NCI-H2171 (cell line): ENCODE measurements around the gene RSBN1L.
"Not testable (repeated sequence)": the region's sequence is repeated elsewhere in the genome, so short reads cannot be mapped to it uniquely, and the experiment has no call there.

ENCODE experiments used
- DNase-seq: peaks from one replicate; lab custom pipeline; 2025; lab: John Stamatoyannopoulos, UW

The RSBN1L gene

DNA sequence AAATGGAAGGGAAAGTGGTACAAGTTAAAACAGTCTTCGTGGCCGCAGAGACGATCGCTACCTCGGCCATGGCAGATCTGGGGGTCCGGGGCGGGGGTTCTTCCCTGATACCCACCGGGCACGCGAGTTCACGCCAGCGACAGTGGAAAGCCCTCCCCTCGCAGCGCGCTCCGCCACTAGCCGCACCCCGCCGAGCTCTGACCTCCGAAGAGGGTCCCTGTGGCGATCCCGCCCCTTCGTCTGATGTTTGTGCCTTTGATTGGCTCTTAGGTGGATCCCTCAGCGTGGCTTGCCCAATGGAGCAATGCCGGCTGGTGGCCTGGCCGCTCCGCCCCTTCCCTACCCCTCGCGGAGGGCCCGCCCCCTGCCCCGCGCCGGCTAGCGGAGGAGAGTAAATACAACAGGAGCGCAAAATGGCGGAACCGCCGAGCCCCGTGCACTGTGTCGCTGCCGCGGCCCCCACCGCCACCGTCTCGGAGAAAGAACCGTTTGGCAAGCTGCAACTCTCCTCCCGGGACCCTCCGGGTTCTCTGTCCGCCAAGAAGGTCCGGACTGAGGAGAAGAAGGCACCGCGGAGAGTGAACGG is at the start of gene RSBN1L:
Gene RSBN1L (plus strand): TSS at position 403 of the 586 bp plus-strand sequence. CDS start 11 bp downstream, at position 414.
- peak; percentile 96 for DNase-seq

DNA sequence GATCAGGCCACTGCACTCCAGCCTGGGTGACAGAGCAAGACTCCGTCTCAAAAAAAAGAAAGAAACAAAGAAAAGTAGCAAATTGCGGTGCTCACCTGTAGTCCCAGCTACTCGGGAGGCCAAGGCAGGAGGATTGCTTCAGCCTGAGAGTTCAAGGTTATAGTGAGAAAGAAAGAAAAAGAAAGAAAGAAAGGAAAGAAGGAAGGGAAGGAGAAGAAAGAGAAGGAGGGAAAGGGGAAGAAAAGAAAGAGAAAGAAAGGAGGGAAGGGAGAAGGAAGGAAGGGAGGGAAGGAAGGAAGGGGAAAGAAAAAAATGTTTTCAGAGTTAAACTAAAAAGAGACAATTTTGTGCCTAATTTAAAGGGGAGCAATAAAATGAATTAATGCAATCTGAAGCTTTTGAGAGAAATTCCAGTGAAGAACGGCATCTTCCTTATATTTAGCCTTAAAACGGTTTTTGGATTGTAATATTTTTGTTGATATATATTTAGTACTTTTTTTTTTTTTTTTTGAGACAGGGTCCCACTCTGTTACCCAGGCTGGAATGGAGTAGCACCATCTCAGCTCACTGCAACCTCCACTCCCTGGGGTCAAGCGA is 47.4 kb upstream of the RSBN1L start:
- no peak for DNase-seq

DNA sequence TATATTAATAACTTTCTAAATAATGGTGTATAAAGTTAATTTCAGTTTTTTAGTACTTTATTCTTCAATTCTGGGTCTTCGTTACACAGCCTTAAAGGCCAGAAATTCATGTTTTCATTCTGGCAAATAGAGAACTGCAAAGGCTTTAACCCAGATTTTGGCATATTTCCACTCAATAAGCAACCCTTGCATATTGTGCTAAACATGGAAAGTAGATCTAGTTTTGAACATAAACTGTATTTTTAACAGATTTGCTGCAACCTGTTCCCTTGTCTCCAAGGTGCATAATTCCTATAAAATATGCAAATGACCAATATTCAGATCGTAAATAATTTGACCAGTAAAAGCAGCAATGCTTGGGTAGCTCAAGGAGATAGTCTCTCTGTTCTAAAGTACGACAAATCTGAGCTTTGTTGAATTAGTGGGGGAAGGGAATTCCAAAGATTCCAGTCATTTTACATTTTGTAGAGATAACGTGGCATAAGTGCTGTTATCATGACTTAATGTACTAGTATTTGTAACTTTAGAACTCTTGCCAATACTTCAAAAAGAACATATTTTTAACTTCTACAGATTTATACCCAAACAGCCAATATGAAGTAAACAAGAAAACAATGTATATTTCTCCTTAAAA is 46.4 kb upstream of the RSBN1L start:
- no peak for DNase-seq

DNA sequence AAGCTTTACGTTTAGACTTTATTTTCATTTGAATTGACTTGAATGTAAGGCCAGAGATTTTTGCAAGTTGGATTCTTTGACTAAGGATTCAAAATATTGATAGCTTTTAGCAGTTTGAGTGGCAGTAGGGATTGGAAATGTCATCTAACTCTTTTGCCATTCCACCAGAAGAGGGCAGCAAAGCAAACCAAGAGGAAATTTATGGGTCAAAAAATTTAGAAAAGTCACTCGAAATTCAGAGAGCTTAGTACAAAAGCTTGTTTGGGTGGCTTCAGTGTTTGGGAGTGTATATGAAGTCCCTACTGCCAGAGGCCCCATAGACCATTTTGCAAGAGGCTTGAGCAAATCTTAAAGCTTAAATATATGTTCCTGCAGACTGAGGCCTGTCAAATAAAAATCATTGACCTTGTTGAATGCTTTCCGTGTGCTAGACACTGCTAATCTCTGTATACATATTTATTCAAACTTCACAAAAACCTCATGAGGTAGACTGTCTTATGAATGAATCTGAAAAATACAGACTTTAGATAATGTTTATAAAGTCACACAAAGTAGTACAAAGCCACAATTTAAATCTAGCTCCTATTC is 44.6 kb upstream of the RSBN1L start:
- DNase-seq: peak; percentile 25

DNA sequence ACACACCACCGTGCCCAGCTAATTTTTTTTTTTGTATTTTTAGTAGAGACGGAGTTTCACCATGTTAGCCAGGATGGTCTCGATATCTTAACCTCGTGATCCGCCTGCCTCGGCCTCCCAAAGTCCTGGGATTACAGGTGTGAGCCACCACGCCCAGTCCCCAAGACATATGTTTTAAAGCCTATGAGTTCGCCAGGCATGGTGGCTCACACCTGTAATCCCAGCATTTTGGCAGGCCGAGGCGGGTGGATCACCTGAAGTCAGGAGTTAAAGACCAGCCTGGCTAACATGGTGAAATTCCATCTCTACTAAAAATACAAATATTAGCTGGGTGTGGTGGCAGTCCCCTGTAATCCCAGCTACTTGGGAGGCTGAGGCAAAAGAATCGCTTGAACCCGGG is 43.4 kb upstream of the RSBN1L start:
- not testable (repeated sequence) for DNase-seq

DNA sequence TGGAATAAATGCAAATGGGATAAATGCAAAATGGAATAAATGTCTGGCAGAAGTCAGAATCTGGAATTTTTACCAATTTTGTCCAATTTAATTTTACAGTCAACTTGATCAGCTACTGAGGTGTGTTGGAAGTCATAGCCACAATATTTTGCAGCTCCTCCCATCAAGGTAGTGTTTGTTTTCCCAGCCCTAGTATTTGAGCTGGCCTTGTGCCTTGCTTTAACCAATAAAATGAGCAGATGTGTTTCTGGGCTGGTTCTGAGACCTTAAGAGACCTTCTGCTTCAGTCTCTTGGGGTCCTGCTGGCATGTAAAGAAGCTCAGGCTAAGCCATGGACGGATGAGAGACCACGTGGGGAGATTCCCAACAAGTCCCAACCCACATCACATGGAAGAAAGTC is 42.7 kb upstream of the RSBN1L start:
- DNase-seq: no peak

DNA sequence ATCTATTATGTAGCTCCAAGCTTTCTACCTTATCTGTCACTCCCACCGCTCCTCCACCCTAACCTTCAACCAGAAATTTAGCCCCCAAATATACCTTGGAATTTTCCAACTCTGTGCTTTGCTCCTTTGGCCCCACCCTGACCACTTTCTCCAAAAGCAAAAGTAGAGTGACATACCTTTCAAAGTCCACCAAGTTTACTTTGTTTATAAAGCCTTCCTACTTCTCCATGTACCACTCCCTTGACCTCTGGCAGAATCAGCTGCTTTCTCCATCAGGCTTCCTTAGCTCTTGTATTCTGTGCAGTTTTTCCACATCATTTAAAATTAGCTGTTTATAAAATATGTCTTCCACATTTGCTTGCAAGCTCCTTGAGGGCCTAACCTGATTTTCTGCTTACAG is 40.9 kb upstream of the RSBN1L start:
- DNase-seq: no peak

DNA sequence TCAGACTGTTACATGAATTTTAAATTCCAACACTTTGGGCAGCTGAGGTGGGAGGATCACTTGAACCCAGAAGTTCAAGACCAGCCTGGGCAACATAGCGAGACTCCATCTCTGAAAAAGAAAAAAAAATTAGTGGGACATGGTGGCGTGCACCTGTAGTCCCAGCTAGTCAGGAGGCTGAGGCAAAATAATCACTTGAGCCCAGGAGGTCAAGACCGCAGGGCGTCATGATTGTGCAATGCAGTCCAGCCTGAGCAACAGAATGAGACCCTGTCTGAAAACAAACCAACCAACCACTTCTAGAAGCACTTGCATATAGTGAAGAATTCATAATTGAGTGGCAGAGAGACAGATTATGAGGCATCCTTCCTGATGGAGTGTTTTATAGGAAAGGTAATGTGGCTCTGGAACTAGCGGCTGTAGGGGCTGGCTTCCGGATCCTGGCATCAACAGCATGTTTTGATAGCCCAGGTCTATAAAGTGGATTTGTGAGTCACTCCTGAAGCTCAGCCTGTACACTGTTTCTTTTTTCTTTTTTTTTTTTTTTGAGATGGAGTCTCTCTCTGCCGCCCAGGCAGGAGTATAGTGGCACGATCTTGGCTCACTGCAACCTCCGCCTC is 40.3 kb upstream of the RSBN1L start:
- DNase-seq: no peak

DNA sequence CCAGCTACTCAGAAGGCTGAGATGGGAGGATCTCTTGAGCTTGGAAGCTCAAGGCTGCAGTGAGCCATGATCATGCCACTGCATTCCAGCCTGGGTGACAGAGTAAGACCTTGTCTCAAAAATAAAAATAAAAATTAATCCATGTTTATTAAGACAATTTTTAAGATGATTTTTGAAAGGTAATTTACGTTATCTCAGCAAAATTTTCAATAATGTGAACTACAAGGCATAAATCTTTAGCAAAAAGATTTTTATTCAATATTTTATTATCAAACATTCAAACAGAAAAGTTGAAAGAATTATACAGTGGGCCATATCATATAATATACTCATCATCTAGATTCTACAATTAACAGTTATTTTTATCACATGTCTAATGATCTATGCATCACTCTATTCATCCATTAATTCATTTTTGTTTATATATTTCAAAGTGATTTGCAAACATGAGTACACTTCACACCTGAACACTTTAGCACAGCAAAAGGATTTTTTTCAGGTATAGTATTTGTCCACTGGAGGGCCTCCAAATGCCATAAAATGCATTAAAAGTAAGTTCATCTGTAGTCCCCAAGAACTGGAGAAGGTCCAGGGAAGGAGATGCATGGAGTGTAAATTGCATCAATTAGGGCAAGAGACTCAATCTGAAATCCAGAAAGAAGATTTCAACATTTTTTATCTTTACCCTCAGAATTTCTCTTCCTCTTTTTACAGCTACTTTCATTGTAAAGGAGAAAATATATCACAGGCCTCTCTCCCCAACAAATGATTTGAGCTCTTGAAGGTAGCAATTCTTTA is 38.6 kb upstream of the RSBN1L start:
- peak; percentile 23 for DNase-seq

DNA sequence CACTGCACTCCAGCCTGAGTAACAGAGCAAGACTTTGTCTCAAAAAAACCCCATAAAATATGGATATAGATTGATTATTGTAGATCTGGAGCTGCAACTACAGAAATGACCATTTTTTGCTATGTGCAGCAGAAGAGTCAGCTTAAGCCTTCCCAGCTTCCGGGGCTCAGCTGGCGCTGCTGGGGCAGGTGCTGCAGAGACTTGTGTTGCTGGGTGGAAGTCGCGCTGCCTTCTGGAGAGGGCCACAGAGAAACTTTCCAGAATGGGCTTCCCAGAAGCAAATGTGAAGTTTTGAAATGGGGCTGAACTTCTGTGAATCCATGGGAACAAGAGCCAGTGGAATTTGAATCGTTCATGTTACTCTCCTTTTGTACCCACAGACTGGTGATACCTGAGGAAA is 37.3 kb upstream of the RSBN1L start:
- DNase-seq: no peak

DNA sequence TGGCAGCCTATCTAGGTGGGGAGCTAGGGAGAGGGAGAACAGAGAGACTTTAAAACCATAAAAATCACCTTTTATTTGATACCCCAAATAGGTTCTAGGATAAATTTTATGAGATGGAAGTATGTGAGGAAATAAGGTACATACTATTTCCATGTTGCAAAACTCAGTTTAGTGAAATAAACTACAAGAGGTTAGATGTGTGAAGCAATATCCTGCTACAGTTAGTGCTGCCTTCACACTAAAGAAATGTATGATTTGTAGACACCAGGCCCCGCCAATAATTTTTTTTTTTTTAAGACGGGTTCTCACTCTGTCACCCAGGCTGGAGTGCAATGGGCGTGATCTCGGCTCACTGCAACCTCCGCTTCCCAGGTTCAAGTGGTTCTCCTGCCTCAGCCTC is 34.4 kb upstream of the RSBN1L start:
- no peak for DNase-seq

DNA sequence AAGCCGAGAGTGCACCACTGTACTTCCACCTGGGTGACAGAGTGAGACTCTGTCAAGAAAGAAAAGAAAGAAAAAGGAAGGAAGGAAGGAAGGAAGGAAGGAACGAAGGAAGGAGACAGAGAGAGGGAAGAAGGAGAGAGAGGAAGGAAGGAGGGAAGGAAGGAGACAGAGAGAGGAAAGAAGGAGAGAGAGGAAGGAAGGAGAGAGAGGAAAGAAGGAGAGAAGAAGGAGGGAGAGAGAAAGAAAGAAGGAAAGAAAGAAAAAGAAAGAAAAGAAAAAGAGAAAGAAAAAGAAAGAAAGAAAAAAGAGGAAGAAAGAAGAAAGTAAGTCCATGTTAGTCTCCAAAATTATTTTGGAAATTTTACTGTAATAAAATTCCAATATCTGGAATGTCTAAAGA is 33.4 kb upstream of the RSBN1L start:
- no peak for DNase-seq

DNA sequence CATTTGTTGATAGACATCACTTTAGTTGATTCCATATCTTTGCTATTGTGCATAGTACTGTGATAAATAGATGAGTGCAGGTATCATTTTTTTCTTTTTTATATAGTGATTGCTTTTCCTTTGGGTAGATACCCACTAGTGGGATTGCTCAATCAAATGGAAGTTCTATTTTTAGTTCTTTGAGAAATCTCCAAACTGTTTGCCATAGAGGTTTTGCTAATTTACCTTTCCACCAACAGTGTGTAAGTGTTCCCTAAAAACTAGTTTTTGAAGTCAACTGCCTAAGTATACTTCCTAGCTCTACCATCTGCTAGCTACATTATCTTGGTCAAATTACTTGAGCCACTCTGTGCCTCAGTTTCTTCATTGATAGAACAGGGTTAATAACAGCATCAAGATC is 31.5 kb upstream of the RSBN1L start:
- DNase-seq: no peak

DNA sequence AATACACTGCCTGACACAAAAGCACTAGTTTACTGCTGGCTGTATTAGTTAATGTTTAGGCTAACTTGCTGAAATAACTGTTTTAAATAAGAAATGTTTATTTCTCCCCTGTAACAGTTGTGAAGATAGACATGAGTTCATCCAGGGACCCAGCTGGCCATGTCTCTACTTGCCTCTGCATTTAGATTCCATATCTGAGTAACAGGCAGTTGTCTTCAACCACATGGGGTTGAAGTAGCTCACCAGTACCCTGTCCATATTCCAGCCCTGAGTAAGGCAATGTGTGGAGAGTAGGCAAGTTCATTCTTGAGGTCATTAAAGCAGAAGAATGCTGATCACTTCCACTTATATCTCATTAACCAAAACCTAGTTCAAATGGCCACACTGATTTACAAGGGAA is 31.1 kb upstream of the RSBN1L start:
- no peak for DNase-seq

DNA sequence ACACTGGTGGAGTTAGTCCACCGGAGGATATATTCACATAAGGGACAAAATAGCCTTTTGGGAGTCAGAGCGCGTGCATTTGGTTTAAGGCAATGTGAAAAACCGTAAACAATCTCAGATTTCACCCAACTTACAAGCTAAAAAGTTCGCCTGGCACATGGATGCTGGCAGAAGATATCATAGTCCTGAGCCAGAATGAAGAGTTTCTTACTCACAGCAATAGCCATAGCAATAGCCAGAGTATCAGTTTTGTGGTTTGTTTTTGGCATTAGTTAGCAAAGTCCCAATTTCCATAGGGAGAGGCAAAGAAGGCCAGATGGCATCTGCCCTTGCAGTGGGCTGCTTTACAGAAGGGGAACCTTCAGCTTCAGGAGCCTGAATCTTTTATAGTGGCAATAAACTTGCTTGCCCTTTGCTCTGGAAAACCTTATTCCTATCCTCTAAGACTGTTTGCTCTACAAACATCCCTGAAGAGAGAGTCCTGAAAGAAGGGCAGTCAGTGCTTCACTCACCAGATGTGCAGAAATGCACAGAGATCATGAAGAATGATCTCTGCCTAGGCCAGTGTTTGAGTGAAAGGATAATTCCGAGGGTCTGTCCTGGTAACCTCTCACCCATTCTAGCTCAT is 28.7 kb upstream of the RSBN1L start:
- no peak for DNase-seq

DNA sequence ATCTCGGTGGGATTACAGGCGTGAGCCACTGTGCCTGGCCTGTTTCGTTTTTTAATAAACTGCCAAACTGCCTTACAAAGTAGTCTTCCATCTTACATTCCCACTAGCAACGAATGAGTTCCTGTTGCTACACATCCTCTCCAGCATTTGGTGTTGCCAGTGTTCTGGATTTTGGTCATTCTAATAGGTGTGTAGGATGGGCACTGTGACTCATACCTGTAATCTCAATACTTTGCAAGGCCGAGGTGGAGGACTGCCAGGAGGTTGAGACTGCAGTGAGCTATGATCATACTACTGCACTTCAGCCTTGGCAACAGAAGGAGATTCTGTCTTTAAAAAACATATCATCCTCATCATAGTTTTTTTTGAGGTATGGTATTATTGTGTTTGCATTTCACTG is 21.4 kb upstream of the RSBN1L start:
- no peak for DNase-seq

DNA sequence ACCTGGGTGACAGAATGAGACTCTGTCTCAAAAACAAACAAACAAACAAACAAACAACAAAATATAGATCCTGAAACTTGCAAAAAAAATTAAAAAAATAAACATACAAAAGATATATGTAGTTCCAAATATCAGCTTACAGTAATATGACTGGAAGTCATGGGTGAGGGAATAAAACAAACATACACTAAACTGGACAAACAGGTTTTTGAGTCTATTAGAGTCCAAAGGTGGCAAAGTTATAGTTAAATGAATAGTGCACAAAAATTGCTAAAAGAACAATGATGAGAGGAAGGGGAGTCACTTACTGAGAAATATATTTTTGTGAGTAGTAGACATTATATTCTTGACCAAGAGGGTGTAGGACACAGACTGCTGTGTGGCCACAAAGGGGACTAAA is 16.7 kb upstream of the RSBN1L start:
- DNase-seq: no peak

DNA sequence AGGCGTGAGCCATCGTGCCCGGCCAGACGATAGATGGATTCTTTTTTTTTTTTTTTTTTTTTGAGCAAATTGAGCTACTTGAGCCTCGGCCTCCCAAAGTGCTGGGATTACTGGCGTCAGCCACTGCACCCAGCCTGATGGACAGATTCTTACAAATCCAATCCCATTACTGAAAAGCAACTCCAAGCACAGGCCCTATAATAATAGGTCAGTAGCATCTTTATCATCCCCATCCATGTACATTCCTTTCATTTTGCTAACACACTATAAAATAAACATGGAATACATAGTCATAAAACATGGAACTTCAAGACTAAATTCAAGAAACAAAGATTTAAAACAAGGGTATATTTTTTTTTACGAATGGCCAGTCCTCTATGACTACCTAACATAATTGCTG is 16.0 kb upstream of the RSBN1L start:
- no peak for DNase-seq

DNA sequence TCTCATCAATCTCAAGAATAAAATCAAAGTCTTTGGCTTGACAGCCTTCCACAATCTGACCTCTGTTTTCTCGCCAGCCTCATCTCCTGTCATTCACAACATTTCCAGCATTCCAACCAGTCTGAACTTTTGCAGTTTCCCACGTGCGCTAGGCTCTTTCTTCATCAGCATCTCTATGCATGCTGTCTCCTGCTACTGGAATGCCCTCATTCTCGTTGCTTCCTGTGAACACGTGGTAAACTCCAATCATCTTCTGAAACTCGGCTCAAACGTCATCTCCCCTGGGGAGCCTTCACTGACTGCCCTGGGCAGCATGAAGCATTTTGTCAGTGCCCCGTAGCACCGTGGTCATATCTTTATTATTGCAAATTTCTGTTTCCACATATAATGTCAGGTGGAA is 12.2 kb upstream of the RSBN1L start:
- no peak for DNase-seq

DNA sequence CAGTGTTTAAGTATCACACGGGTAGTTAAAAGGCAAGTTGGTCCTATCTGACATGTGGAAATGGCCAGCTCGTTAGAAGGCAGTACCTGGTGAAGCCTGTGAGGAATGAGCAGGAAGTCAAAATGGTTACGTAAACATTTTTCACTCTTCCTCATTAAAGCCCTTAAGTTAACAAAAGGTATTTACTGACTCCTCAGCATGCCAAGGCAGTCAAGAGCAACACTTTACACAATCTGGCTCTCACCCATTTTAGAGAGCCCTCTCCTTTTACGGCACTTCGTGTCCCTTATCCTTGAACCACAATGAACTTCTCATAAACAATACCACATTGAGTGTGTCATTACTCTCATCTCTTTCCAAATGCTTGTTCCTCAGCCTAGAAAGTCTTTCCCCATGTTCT is 11.0 kb upstream of the RSBN1L start:
- no peak for DNase-seq

DNA sequence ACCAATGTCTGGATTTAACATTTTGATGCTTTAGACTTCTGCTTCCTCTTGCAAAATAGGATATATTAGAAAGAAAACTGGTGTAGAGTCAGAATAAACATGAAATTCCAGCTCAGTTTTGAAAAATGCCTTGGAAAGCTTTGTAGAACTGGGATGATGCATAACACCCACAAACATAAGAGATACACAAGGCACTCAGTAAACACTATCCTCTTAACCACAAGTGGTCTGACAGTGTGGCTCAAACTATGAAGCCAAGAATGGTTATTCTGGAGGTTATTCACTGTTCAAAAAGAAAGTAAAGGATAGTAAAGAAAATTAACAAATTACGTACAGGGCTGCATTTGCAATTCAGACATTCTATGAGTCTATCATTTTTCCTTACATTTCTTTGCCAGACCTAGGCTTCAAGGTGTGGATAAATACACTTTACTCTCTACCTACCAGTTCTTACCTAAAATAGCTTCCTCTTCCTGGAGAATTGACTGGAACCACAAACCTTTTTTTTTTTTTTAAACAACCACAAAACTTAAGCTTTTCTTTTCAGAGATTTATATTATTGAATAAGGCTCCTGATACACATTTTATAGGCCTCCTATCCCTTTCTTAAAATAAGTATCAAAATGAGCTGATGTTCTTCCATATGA is 9.0 kb upstream of the RSBN1L start:
- no peak for DNase-seq
